ENCODE measurements around the gene GGPS1.
"Not testable (repeated sequence)": the region's sequence is repeated elsewhere in the genome, so short reads cannot be mapped to it uniquely, and the experiment has no call there.

GGPS1 gene

DNA sequence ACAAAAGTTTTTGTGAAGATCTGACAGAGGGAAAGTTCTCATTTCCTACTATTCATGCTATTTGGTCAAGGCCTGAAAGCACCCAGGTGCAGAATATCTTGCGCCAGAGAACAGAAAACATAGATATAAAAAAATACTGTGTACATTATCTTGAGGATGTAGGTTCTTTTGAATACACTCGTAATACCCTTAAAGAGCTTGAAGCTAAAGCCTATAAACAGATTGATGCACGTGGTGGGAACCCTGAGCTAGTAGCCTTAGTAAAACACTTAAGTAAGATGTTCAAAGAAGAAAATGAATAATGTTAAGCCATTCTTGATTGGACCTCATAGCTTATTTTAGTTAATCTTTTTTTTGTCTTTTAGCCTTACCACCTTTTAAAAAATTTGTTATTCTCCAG lies 14.1 kb downstream of the GGPS1 start:
- DNase-seq, result no peak

DNA sequence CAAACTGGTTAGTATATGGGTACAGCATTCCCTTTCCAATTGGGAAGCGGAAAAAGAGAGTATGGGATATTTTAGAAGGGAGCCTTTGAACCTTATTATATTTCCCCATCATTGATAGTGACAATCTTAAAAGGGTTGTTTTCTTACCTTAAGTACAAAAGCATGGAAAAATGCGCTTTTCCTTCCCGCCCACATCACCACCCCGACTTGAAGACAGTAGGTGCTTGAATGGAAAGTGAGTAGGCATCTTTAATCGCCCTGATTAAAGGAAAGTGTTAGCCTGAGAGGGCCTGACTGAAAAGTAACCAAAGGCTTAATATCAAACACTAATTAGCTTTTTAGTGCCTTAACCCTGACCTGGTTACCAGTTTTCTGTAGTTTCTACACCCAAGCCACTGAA lies 15.4 kb downstream of the GGPS1 start:
- no peak for DNase-seq

DNA sequence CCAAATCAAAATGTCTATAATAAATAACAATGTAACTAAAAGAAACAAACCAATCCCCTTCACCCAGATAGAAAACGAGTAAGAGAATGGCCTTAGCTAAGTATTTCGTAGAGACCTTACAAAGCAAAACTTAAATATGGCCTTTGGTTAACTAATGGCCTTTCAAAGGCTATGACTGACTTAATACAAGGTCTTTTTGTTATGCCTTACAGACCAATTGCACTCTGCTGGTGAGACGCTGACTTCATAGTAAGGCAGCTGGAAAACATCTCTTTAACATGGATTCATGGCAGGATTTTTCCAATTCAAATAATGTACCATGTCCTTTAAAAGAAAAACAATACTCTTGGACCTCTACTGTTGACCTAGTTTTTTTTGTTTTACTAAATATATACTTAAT lies 23.1 kb downstream of the GGPS1 start:
- no peak for DNase-seq

DNA sequence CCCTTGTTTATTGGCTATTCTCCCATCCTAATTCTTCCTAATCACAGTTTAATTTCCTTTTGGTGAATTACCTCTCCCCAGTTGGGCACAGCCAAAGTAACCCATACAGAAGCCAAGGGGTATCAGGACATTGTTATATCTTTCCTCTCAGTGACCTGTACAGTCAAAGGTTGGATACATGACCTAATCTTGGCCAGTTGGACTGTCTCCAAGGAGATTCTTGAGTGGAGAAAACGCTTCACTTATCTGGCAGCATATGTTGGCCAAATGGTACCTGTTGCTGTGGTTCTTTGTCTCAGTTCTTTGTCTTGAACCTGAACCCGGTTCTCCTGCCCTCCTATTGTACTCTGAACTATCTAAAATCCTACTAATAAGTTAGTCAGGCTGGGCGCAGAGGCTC lies 23.5 kb downstream of the GGPS1 start:
- no peak for DNase-seq

DNA sequence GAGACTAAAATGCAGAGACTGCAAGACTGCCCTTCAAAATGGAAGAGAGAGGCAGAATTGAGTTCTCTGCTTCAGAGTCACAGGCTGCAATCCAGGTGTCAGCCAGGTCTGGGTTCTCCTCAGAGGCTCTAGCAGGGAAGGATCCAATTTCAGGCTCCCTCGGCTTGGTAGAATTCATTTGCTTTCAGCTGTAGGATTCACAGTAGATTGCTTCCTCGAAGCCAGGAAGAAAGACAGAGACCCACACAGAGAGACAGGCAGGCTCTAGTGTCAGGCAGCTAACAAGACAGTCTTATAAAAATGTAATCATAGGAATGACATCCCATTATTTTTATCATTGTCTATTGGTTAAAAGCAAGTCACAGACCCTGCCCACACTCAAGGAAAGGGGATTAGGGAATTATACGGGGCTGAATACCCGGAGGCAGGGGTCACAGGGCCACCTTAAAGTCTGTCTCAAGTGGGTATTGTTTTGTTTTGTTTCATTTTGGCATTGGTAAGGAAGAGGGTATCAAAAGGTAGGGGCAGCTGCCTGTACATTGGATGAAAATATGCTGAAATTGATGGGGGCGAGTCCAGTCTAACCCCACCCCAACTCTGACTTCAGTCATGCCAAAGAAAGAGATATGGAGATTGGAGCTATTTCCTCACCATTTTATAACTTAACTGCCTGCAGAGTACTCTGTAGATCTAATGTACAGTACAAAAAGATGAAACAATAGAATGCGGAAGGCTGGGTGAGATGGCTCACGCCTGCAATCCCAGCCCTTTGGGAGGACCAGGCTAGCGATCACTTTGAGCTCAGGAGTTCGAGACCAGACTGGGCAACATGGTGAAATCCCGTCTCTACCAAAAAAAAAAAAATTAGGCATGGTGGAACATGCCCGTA lies 29.4 kb downstream of the GGPS1 start:
- DNase-seq, result no peak

DNA sequence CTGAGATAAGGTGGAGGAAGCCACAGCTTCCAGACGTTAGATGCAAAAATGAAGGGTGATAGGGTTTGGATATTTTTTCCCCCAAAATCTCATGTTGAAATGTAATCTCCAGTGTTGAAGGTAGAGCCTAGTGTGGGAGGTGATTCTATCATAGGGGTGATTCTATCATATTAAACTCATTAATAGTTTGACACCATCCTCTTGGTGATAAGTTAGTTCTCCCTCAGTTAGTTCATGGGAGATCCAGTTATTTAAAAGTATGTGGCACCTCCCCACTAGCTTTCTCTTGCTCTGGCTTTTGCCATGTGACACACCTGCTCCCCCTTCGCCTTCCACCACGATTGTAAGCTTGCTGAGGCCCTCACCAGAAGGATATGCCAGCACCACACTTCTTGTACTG lies 30.5 kb downstream of the GGPS1 start:
- DNase-seq, result no peak

DNA sequence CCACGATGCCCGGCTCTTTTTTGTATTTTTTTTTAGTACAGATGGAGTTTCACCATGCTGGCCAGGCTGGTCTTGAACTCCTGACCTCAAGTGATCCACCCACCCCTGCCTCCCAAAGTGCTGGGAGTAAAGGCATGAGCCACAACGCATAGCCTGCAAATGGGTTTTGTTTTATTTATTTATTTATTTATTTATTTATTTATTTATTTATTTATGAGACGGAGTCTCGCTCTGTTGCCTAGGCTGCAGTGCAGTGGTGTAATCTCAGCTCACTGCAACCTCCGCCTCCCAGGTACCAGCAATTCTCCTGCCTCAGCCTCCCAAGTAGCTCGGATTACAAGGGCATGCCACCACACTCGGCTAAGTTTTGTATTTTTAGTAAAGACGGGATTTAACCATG lies 35.8 kb downstream of the GGPS1 start:
- not testable (repeated sequence) for DNase-seq

DNA sequence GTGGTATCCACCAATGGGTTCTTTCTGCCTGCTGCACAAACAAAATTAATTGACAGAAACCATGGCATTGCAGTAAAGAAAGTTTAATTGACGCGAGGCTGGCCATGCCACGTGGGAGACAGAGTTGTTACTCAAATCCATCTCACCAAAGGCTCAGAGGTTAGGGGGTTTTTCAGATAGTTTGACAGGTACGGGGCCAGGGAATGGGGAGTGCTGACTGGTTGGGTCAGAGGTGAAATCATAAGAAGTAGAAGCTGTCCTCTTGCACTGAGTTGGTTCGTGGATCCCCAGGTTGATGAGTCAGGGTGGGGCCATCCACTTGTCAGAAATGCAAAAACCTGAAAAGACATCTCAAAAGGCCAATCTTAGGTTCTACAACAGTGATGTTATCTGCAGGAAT lies 37.9 kb downstream of the GGPS1 start:
- no peak for DNase-seq

DNA sequence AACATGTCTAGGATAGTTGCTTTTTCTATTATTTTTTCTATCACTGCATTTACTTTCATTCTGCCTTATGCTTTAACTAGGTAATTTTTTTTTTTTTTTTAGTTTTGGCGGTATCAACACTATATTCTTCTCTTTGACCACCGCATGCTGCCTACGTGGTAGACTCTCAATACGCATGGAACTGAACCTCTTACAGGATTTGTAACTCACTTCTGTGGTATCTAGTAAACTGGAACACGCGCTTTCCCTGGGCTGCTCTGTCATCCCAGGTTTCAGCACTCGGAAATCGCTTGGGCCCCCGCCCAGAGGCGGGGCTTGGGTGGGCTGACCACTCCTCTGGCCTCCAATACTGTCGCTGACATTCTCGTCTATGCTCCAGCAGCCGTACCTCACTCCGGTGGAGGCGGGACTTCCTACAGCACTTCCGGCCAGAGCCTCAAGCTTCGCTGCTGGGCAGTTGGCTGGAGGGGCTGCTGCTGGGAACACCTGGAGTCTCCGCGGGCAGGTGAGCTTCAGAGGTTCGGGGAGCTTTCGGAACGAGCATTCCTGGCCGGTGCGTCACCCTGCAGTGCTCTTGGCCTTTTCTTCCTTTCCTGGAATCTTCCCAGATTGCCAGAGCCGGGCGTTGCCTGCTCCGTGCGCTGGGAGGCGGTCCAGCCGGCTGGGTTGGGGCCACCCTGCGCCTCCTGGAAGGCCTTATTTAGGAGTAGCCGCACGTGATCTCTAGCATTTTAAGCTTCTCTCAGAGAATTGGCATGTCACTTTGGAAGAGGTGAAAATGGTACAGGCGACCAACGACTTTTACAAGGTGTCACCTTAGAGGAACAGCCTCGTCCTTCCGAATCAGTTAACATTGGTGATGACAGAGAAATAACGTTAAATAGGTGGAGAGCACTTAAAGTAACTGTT lies 38.9 kb downstream of the GGPS1 start, which contains the start of gene TBCE:
Gene TBCE (plus strand): TSS at position 428 of the 909 bp plus-strand sequence. CDS start 12,623 bp downstream, outside the sequence.
- DNase-seq, result peak; percentile 97

DNA sequence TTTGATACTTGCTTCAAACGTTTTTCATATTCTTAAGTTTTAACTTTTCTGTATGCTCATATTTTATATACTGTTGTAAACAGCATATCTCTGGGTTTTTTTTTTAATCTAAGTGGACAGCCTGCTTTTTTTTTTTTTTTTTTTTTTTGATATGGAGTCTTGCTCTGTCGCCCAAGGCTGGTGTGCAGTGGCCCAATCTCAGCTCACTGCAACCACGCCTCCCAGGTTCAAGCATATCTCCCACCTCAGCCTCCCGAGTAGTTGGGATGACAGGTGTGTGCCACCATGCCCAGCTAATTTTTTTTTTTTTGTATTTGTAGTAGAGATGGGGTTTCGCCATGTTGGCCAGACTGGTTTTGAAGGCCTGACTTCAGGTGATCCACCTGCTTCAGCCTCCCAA lies 40.1 kb downstream of the GGPS1 start:
- no peak for DNase-seq

DNA sequence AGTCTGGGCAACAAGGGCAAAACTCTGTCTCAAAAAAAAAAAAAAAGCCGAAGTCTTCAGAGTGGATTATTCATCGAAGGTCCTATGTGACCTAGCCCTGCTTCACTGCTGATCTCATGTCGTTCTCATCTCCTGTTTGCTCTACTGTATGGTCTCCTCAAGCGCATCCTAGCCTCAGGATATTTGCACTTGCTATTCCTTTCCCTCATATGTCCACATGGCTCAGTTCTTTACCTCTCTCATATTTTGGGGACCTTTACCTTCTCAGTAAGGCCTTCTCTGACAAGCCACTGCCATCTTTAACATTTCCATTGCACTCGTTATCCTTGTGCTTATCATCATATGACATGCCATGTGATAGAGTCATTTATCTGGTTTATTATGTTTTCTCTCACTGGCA lies 41.4 kb downstream of the GGPS1 start:
- no peak for DNase-seq

DNA sequence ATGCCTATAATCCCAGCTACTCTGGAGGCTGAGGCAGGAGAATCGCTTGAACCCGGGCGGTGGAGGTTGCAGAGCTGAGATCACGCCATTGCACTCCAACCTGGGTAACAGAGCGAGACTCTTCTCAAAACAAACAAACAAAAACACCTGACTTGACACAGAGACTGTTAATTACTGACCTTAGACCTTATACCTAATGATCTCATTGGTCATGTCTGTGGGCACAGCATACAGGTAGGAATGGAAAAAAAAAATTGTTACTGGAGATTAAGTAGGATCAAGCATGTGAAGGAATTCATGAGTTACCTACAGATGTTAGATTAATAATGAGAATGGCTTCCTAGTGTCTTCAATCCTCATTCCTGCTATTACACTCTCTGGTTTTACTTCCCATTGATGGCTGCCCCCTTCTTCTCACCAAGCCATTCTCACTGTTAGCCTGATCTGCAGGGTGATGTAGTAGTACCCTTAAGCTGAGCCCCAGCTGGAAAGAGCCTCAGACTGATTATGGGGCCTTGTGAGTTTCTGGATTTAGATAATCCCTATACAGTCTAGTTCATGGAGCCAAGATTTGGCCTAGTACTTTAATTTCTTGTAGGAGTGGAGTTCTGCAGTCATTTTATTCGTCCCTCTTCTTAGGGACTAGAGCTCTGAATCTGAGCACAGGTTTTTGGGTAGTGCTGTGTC lies 47.7 kb downstream of the GGPS1 start:
- no peak for DNase-seq

DNA sequence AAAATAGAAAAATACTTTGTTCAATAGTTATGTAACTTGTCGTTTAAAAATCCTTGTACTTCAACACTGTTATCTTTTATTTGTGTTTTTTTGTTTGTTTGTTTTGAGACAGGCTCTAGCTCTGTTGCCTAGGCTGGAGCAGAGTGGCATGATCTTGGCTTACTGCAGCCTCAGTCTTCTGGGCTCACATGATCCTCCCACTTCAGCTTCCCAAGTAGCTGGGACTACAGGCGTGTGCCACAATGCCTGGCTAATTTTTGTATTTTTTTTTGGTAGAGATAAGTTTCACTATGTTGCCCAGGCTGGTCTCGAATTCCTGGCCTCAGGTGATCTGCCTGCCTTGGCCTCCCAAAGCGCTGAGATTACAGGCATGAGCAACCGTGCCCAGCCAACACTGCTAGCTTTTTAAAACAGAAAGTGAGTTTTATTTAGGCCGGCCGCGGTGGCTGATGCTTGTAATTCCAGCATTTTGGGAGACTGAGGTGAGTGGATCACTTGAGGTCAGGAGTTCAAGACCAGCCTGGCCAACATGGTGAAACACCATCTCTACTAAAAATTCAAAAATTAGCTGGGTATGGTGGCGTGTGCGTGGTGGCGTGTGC lies 49.9 kb downstream of the GGPS1 start:
- not testable (repeated sequence) for DNase-seq

DNA sequence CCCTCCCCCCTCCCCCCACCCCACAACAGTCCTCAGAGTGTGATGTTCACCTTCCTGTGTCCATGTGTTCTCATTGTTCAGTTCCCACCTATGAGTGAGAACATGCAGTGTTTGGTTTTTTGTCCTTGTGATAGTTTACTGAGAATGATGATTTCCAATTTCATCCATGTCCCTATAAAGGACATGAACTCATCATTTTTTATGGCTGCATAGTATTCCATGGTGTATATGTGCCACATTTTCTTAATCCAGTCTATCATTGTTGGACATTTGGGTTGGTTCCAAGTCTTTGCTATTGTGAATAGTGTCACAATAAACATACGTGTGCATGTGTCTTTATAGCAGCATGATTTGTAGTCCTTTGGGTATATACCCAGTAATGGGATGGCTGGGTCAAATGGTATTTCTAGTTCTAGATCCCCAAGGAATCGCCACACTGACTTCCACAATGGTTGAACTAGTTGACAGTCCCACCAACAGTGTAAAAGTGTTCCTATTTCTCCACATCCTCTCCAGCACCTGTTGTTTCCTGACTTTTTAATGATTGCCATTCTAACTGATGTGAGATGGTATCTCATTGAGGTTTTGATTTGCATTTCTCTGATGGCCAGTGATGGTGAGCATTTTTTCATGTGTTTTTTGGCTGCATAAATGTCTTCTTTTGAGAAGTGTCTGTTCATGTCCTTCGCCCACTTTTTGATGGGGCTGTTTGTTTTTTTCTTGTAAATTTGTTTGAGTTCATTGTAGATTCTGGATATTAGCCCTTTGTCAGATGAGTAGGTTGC lies 53.8 kb downstream of the GGPS1 start:
- DNase-seq, result not testable (repeated sequence)

DNA sequence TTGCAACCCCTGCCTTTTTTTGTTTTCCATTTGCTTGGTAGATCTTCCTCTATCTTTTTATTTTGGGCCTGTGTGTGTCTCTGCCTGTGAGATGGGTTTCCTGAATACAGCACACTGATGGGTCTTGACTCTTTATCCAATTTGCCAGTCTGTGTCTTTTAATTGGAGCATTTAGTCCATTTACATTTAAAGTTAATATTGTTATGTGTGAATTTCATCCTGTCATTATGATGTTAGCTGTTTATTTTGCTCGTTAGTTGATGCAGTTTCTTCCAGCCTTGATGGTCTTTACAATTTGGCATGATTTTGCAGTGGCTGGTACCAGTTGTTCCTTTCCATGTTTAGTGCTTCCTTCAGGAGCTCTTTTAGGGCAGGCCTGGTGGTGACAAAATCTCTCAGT lies 57.3 kb downstream of the GGPS1 start:
- DNase-seq, result not testable (repeated sequence)

DNA sequence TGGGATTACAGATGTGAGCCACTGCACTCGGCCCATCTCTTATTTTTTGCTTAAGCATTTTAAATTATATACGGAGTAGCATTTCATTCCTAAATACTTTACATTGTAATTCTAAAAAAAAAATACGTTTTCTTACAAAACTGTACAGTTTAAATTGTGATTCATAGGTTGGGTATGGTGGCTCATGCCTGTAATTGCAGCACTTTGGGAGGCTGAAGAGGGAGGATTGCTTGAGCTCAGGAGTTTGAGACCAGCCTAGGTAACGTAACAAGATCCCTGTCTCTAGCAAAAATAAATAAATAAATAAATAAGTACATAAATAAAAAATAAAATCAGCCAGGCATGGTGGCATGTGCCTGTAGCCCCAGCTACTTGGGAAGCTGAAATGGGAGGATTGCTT lies 63.5 kb downstream of the GGPS1 start:
- peak; percentile 39 for DNase-seq

All from HCEC 1CT (cell line).